ENCODE measurements around the gene RNF31.

The RNF31 gene

GRCh38 chr14:24182110-24182882, 35.0 kb downstream of the RNF31 start:
- TF ChIP-seq CTCF (IDR thresholded peaks at IDR 0.05; ENCODE audit: low read depth, low read length, poor library complexity, severe bottlenecking) = no peak
- TF ChIP-seq EZH2phosphoT487 (IDR thresholded peaks at IDR 0.05; ENCODE audit: borderline replicate concordance, low read length) = no peak
- Histone ChIP-seq H3K27ac (ENCODE audit: low read depth, low read length) (no peak overlapping the region), H3K36me3 (ENCODE audit: control insufficient read depth, low read length) (peaks cover 93% of the 10 kb centered on the region), H3F3A (ENCODE audit: control insufficient read depth, insufficient read depth) (peaks cover 3% of the 10 kb centered on the region; the same call in 1 of the 2 replicates), H3K4me2 (ENCODE audit: low read length) (no peak overlapping the region), H3K79me2 (ENCODE audit: control insufficient read depth, low read length) (peaks cover 9% of the 10 kb centered on the region), H3K9me3 (ENCODE audit: control insufficient read depth, insufficient read depth, low read length) (no peaks in the 10 kb centered on the region), H3K4me3 (ENCODE audit: low read length) (no peak overlapping the region), H3K9me2 (replicated peaks; ENCODE audit: control insufficient read depth, low read length) (no peaks in the 10 kb centered on the region), H3K27me3 (ENCODE audit: control insufficient read depth, low read length) (no peaks in the 10 kb centered on the region), H3K4me1 (ENCODE audit: control insufficient read depth, low read length) (peaks cover 5% of the 10 kb centered on the region), H4K20me1 (ENCODE audit: control insufficient read depth, insufficient read depth, low read depth, low read length) (no peaks in the 10 kb centered on the region)

- Histone ChIP-seq H3K9me2 (replicated peaks; ENCODE audit: control insufficient read depth, low read length) (no peaks in the 10 kb centered on the region), H3K27ac (ENCODE audit: low read depth, low read length) (no peak overlapping the region), H3K4me1 (ENCODE audit: control insufficient read depth, low read length) (peaks cover 13% of the 10 kb centered on the region), H3K4me2 (ENCODE audit: low read length) (no peak overlapping the region), H3K27me3 (ENCODE audit: control insufficient read depth, low read length) (no peaks in the 10 kb centered on the region), H3K4me3 (ENCODE audit: low read length) (no peak overlapping the region), H4K20me1 (ENCODE audit: control insufficient read depth, insufficient read depth, low read depth, low read length) (no peaks in the 10 kb centered on the region), H3F3A (ENCODE audit: control insufficient read depth, insufficient read depth) (peaks cover 3% of the 10 kb centered on the region; the same call in 1 of the 2 replicates), H3K79me2 (ENCODE audit: control insufficient read depth, low read length) (peaks cover 16% of the 10 kb centered on the region), H3K9me3 (ENCODE audit: control insufficient read depth, insufficient read depth, low read length) (no peaks in the 10 kb centered on the region), H3K36me3 (ENCODE audit: control insufficient read depth, low read length) (peaks cover 96% of the 10 kb centered on the region)
- TF ChIP-seq EZH2phosphoT487 (IDR thresholded peaks at IDR 0.05; ENCODE audit: borderline replicate concordance, low read length) (no peak), CTCF (IDR thresholded peaks at IDR 0.05; ENCODE audit: low read depth, low read length, poor library complexity, severe bottlenecking) (no peak)
These were observed 35.8 kb downstream of the RNF31 start for GRCh38 chr14:24183014-24183481.

GRCh38 chr14:24184104-24184970, 37.0 kb downstream of the RNF31 start:
- Histone ChIP-seq H3K79me2 (ENCODE audit: control insufficient read depth, low read length) (peaks cover 22% of the 10 kb centered on the region), H3K36me3 (ENCODE audit: control insufficient read depth, low read length) (peaks cover 85% of the 10 kb centered on the region), H3K4me2 (ENCODE audit: low read length) (no peak overlapping the region), H3K4me3 (ENCODE audit: low read length) (no peak overlapping the region), H3K4me1 (ENCODE audit: control insufficient read depth, low read length) (peaks cover 19% of the 10 kb centered on the region), H3K27ac (ENCODE audit: low read depth, low read length) (no peak overlapping the region), H3K9me2 (replicated peaks; ENCODE audit: control insufficient read depth, low read length) (no peaks in the 10 kb centered on the region), H3K27me3 (ENCODE audit: control insufficient read depth, low read length) (no peaks in the 10 kb centered on the region), H3K9me3 (ENCODE audit: control insufficient read depth, insufficient read depth, low read length) (no peaks in the 10 kb centered on the region), H4K20me1 (ENCODE audit: control insufficient read depth, insufficient read depth, low read depth, low read length) (no peaks in the 10 kb centered on the region), H3F3A (ENCODE audit: control insufficient read depth, insufficient read depth) (peaks cover 6% of the 10 kb centered on the region)
- TF ChIP-seq EZH2phosphoT487 (IDR thresholded peaks at IDR 0.05; ENCODE audit: borderline replicate concordance, low read length) (no peak), CTCF (IDR thresholded peaks at IDR 0.05; ENCODE audit: low read depth, low read length, poor library complexity, severe bottlenecking) (no peak)
